NOMO-1 treated with DMSO at 0.1 percent for 48 hours (cell line): ENCODE results near the gene ITPK1.
A peak's percentile ranks its signal among the peaks of the same experiment; 100 is the strongest.

ENCODE experiments used
- DNase-seq: peaks from one replicate; lab custom pipeline; 2025; ENCODE audit not compliant: unreplicated experiment; lab: John Stamatoyannopoulos, UW

ITPK1 gene

GRCh38 chr14:93029911-93030508 is 85.7 kb downstream of the ITPK1 start:
- no peak for DNase-seq

- no peak for DNase-seq
Measured at GRCh38 chr14:93029417-93029816, 86.3 kb downstream of the ITPK1 start.

GRCh38 chr14:93028724-93029076 is 87.0 kb downstream of the ITPK1 start:
- DNase-seq: no peak

GRCh38 chr14:93027810-93028723 is 87.7 kb downstream of the ITPK1 start:
- DNase-seq: no peak

GRCh38 chr14:93026339-93026738 is 89.4 kb downstream of the ITPK1 start:
- DNase-seq: no peak

- DNase-seq: no peak
Measured at GRCh38 chr14:93025055-93025454, 90.7 kb downstream of the ITPK1 start.

GRCh38 chr14:93024493-93024892 is 91.2 kb downstream of the ITPK1 start:
- DNase-seq: no peak

- no peak for DNase-seq
Measured at GRCh38 chr14:93023802-93024434, 91.8 kb downstream of the ITPK1 start.

GRCh38 chr14:93023039-93023438 is 92.7 kb downstream of the ITPK1 start:
- no peak for DNase-seq

- no peak for DNase-seq
Measured at GRCh38 chr14:93019970-93020369, 95.8 kb downstream of the ITPK1 start.

- no peak for DNase-seq
Measured at GRCh38 chr14:93019367-93019843, 96.3 kb downstream of the ITPK1 start.

- no peak for DNase-seq
Measured at GRCh38 chr14:93018366-93018765, 97.4 kb downstream of the ITPK1 start.

- no peak for DNase-seq
Measured at GRCh38 chr14:93017898-93018297, 97.8 kb downstream of the ITPK1 start.

- no peak for DNase-seq
Measured at GRCh38 chr14:93017301-93017797, 98.4 kb downstream of the ITPK1 start.

GRCh38 chr14:93016275-93016845 is 99.4 kb downstream of the ITPK1 start:
- no peak for DNase-seq

GRCh38 chr14:93015505-93015904 is 100.2 kb downstream of the ITPK1 start:
- no peak for DNase-seq

- no peak for DNase-seq
Measured at GRCh38 chr14:93015064-93015463, 100.7 kb downstream of the ITPK1 start.

- no peak for DNase-seq
Measured at GRCh38 chr14:93014058-93015023, 101.4 kb downstream of the ITPK1 start.

GRCh38 chr14:93012951-93013719 is 102.6 kb downstream of the ITPK1 start:
- peak; percentile 16 for DNase-seq
